Hepatocyte (in vitro differentiated cells): Measurements from ENCODE around the gene ARL15. TPM values are rescaled to one million over a fixed set of nuclear protein-coding genes. Genes with fewer than 3 reads are reported as not detected.

ENCODE experiments used
- DNase-seq: peaks from one replicate; pipeline ENCODE4 v3.0.0-alpha.2; 2016; ENCODE audit warnings: low spot score
- H2AFZ ChIP-seq: fragments of 200-600 bp; sonication (generic); 2 replicates; pipeline ENCODE4 v1.6.0; 2016; ENCODE audit warnings: antibody characterized with exemption, mild to moderate bottlenecking
- H3K27ac ChIP-seq: fragments of 200-600 bp; sonication (generic); 2 replicates; pipeline ENCODE4 v1.5.1; 2016; ENCODE audit warnings: mild to moderate bottlenecking
- H3K27me3 ChIP-seq: fragments of 200-600 bp; sonication (generic); 2 replicates; pipeline ENCODE4 v1.6.1; 2016
- H3K36me3 ChIP-seq: fragments of 200-600 bp; sonication (generic); replicated peaks from 2 replicates; pipeline ENCODE4 v1.5.1; 2016; ENCODE audit warnings: low read depth; ENCODE audit not compliant: insufficient read depth
- H3K4me1 ChIP-seq: fragments of 200-600 bp; sonication (generic); 2 replicates; pipeline ENCODE4 v1.5.1; 2016; ENCODE audit warnings: mild to moderate bottlenecking, moderate library complexity; ENCODE audit not compliant: insufficient read depth
- H3K4me2 ChIP-seq: fragments of 200-600 bp; sonication (generic); 2 replicates; pipeline ENCODE4 v1.6.0; 2016
- H3K4me3 ChIP-seq: fragments of 200-600 bp; sonication (generic); 2 replicates; pipeline ENCODE4 v1.5.1; 2016; ENCODE audit warnings: mild to moderate bottlenecking
- H3K79me2 ChIP-seq: fragments of 200-600 bp; sonication (generic); 2 replicates; pipeline ENCODE4 v1.6.0; 2017; ENCODE audit warnings: mild to moderate bottlenecking
- H3K9me2 ChIP-seq: fragments of 200-600 bp; sonication (generic); replicated peaks from 2 replicates; pipeline ENCODE4 v1.6.0; 2017; ENCODE audit warnings: mild to moderate bottlenecking; ENCODE audit not compliant: insufficient read depth
- H3K9me3 ChIP-seq: fragments of 200-600 bp; sonication (generic); 2 replicates; pipeline ENCODE4 v1.5.1; 2016; ENCODE audit warnings: low read depth, mild to moderate bottlenecking
- H4K20me1 ChIP-seq: fragments of 200-600 bp; sonication (generic); 2 replicates; pipeline ENCODE4 v1.6.0; 2016; ENCODE audit warnings: mild to moderate bottlenecking; ENCODE audit not compliant: insufficient read depth, poor library complexity, severe bottlenecking
- CTCF ChIP-seq: fragments of 200-600 bp; sonication (generic); IDR thresholded peaks from 2 replicates; pipeline ENCODE4 v1.5.1; 2016; ENCODE audit warnings: antibody characterized with exemption, mild to moderate bottlenecking; ENCODE audit not compliant: poor library complexity
- EZH2 ChIP-seq: fragments of 200-600 bp; sonication (generic); IDR thresholded peaks from 2 replicates; pipeline ENCODE4 v1.6.1; 2016; ENCODE audit warnings: antibody characterized with exemption, mild to moderate bottlenecking, borderline replicate concordance
- EZH2phosphoT487 ChIP-seq: fragments of 200-600 bp; sonication (generic); IDR thresholded peaks from one replicate; pipeline ENCODE4 v1.6.1; 2018; ENCODE audit warnings: antibody characterized with exemption, mild to moderate bottlenecking, low read depth, moderate library complexity; ENCODE audit not compliant: unreplicated experiment, severe bottlenecking
- WGBS: methylation state at CpG from one replicate; pipeline ENCODE4 v1.1.6; 2016; ENCODE audit warnings: low lambda C conversion rate; ENCODE audit errors: missing lambda C conversion rate; 5-methylcytosine and 5-hydroxymethylcytosine counted together
- polyA plus RNA-seq: library from polyadenylated mRNA; unstranded; fragments of >200 nt; fragmentation: Nextera tagmentation; extraction: Ambion mirVana; gene quantifications from 2 replicates; pipeline ENCODE4 v1.2.1, GENCODE V29; 2016
- total RNA-seq: library from RNA; depleted of rRNA; stranded (reverse); fragments of >200 nt; gene quantifications from 2 replicates; pipeline ENCODE4 v1.2.3, GENCODE V29; 2014

The ARL15 gene
- total and polyA plus RNA-seq, 2 experiments from 2014 or later = 13.3 to 66.3 TPM

- H3K4me2 ChIP-seq = no peak overlapping the region
- no peaks in the 10 kb centered on the region for H3K9me3 ChIP-seq
- H2AFZ ChIP-seq = no peak overlapping the region
- no peak overlapping the region for H3K27ac ChIP-seq
- H3K36me3 ChIP-seq = no peaks in the 10 kb centered on the region
- H3K9me2 ChIP-seq = no peaks in the 10 kb centered on the region
- peaks cover 59% of the 10 kb centered on the region for H3K79me2 ChIP-seq
- TF ChIP-seq EZH2 = no peak
- TF ChIP-seq EZH2phosphoT487 = no peak
- no peak for TF ChIP-seq CTCF
- no peaks in the 10 kb centered on the region for H3K27me3 ChIP-seq
- H4K20me1 ChIP-seq = peaks cover 6% of the 10 kb centered on the region
- H3K4me1 ChIP-seq = no peaks in the 10 kb centered on the region
- DNase-seq = no peak
- H3K4me3 ChIP-seq = no peak overlapping the region
Measured at GRCh38 chr5:54197018-54197417, 113.4 kb downstream of the ARL15 start.

- Histone ChIP-seq H4K20me1 (peaks cover 9% of the 10 kb centered on the region), H2AFZ (no peak overlapping the region), H3K9me3 (no peaks in the 10 kb centered on the region), H3K4me1 (no peaks in the 10 kb centered on the region), H3K27me3 (no peaks in the 10 kb centered on the region), H3K4me3 (no peak overlapping the region), H3K36me3 (no peaks in the 10 kb centered on the region), H3K79me2 (peaks cover 59% of the 10 kb centered on the region), H3K27ac (no peak overlapping the region), H3K9me2 (no peaks in the 10 kb centered on the region), H3K4me2 (no peak overlapping the region)
- no peak for DNase-seq
- TF ChIP-seq EZH2 = no peak
- TF ChIP-seq EZH2phosphoT487 = no peak
- TF ChIP-seq CTCF = no peak
Measured at GRCh38 chr5:54195701-54196100, 114.7 kb downstream of the ARL15 start.

- Histone ChIP-seq H2AFZ (no peak overlapping the region), H3K79me2 (peaks cover 67% of the 10 kb centered on the region), H3K4me2 (no peak overlapping the region), H3K27ac (no peak overlapping the region), H4K20me1 (peaks cover 9% of the 10 kb centered on the region), H3K4me1 (no peaks in the 10 kb centered on the region), H3K4me3 (no peak overlapping the region), H3K36me3 (no peaks in the 10 kb centered on the region), H3K9me3 (no peaks in the 10 kb centered on the region), H3K9me2 (no peaks in the 10 kb centered on the region), H3K27me3 (no peaks in the 10 kb centered on the region)
- TF ChIP-seq EZH2 = no peak
- TF ChIP-seq EZH2phosphoT487 = no peak
- TF ChIP-seq CTCF = no peak
- no peak for DNase-seq
- 71% methylated on average over 2 of the region's 2 CpGs for WGBS
Measured at GRCh38 chr5:54194318-54194717, 116.1 kb downstream of the ARL15 start.

- Histone ChIP-seq H2AFZ (no peak overlapping the region), H3K9me2 (no peaks in the 10 kb centered on the region), H3K4me3 (no peak overlapping the region), H3K79me2 (peaks cover 60% of the 10 kb centered on the region), H3K36me3 (no peaks in the 10 kb centered on the region), H3K27ac (no peak overlapping the region), H3K9me3 (no peaks in the 10 kb centered on the region), H4K20me1 (peaks cover 26% of the 10 kb centered on the region), H3K4me2 (no peak overlapping the region), H3K27me3 (no peaks in the 10 kb centered on the region), H3K4me1 (no peaks in the 10 kb centered on the region)
- TF ChIP-seq EZH2phosphoT487 (no peak), CTCF (no peak), EZH2 (no peak)
- DNase-seq = no peak
Measured at GRCh38 chr5:54187694-54188093, 122.7 kb downstream of the ARL15 start.
